Measurements from ENCODE around the gene MOB3A.
A peak's percentile ranks its signal among the peaks of the same experiment; 100 is the strongest.

The MOB3A gene

GRCh38 chr19:2077833-2078619 is 18.1 kb downstream of the MOB3A start:
- Histone ChIP-seq H3K79me2 (ENCODE audit: control insufficient read depth, low read length) (peaks cover 96% of the 10 kb centered on the region), H4K20me1 (ENCODE audit: control insufficient read depth, insufficient read depth, low read depth, low read length) (peaks cover 18% of the 10 kb centered on the region)

DNA sequence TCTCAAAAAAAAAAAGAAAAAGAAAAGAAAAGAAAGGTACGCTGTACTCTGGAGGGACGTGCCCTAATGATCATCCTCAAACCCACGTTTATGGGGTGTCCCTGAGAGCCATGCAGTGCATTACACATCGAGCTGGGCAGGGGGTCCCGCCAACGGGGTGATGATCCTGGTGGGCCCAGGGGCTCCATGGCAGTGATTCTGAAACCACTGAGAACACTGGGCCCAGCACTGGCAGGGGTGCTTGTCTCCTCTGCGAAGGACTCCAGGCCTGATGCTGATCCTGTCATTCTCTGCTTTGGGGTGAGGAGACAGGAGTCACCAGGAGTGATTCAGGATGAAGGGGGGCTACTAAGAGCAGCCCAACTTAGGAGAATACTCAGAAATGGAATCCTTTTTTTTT is 18.7 kb downstream of the MOB3A start:
- Histone ChIP-seq H3K4me3 (ENCODE audit: low read length) (no peak overlapping the region), H3K36me3 (ENCODE audit: control insufficient read depth, low read length) (peaks cover 98% of the 10 kb centered on the region)

More at GRCh38 chr19:2077833-2078619, 18.1 kb downstream of the MOB3A start:
- Histone ChIP-seq H3K9me2 (replicated peaks; ENCODE audit: control insufficient read depth, low read length) (no peaks in the 10 kb centered on the region), H3K27ac (ENCODE audit: low read depth, low read length) (no peak overlapping the region), H3F3A (ENCODE audit: control insufficient read depth, insufficient read depth) (peaks cover 20% of the 10 kb centered on the region; the same call in 1 of the 2 replicates), H3K9me3 (ENCODE audit: control insufficient read depth, insufficient read depth, low read length) (no peaks in the 10 kb centered on the region), H3K36me3 (ENCODE audit: control insufficient read depth, low read length) (peaks cover 98% of the 10 kb centered on the region), H3K4me2 (ENCODE audit: low read length) (no peak overlapping the region), H3K4me3 (ENCODE audit: low read length) (no peak overlapping the region), H3K27me3 (ENCODE audit: control insufficient read depth, low read length) (no peaks in the 10 kb centered on the region), H3K4me1 (ENCODE audit: control insufficient read depth, low read length) (peaks cover 93% of the 10 kb centered on the region)
- TF ChIP-seq, protein P1, sequence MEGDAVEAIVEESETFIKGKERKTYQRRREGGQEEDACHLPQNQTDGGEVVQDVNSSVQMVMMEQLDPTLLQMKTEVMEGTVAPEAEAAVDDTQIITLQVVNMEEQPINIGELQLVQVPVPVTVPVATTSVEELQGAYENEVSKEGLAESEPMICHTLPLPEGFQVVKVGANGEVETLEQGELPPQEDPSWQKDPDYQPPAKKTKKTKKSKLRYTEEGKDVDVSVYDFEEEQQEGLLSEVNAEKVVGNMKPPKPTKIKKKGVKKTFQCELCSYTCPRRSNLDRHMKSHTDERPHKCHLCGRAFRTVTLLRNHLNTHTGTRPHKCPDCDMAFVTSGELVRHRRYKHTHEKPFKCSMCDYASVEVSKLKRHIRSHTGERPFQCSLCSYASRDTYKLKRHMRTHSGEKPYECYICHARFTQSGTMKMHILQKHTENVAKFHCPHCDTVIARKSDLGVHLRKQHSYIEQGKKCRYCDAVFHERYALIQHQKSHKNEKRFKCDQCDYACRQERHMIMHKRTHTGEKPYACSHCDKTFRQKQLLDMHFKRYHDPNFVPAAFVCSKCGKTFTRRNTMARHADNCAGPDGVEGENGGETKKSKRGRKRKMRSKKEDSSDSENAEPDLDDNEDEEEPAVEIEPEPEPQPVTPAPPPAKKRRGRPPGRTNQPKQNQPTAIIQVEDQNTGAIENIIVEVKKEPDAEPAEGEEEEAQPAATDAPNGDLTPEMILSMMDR (IDR thresholded peaks at IDR 0.05; ENCODE audit: low read depth, low read length, poor library complexity, severe bottlenecking), result no peak
- TF ChIP-seq EZH2phosphoT487 (IDR thresholded peaks at IDR 0.05; ENCODE audit: borderline replicate concordance, low read length), result no peak

DNA sequence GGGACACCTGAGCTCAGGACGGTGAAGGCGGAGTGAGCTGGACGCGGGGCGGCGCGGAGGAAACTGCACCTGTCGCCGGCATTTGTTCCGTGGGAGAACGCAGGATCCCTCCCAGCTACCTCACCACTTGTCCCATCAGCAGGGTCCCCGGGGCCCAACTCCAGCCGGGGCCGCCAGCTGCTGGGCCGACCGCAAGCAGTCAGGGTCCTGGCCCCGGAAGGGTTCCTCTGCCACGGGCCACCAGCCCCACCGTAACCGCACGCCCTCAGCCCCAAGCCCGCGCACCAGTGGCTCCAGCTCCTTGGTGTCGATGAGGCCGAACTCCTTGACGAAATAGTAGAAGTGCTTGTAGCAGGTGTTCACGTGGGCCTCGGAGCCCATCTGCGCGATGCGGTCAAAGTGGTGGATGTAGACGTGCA is 19.6 kb downstream of the MOB3A start:
- Histone ChIP-seq H3K4me2 (ENCODE audit: low read length) (peak overlapping the region; percentile 41), H3F3A (ENCODE audit: control insufficient read depth, insufficient read depth) (peaks cover 29% of the 10 kb centered on the region), H3K4me3 (ENCODE audit: low read length) (peak overlapping the region; percentile 15; the same call in 1 of the 2 replicates), H3K36me3 (ENCODE audit: control insufficient read depth, low read length) (peaks cover 98% of the 10 kb centered on the region), H3K79me2 (ENCODE audit: control insufficient read depth, low read length) (peaks cover 92% of the 10 kb centered on the region), H3K9me3 (ENCODE audit: control insufficient read depth, insufficient read depth, low read length) (no peaks in the 10 kb centered on the region), H3K9me2 (replicated peaks; ENCODE audit: control insufficient read depth, low read length) (no peaks in the 10 kb centered on the region), H3K4me1 (ENCODE audit: control insufficient read depth, low read length) (peaks cover 91% of the 10 kb centered on the region), H3K27me3 (ENCODE audit: control insufficient read depth, low read length) (no peaks in the 10 kb centered on the region), H3K27ac (ENCODE audit: low read depth, low read length) (no peak overlapping the region), H4K20me1 (ENCODE audit: control insufficient read depth, insufficient read depth, low read depth, low read length) (peaks cover 20% of the 10 kb centered on the region)
- TF ChIP-seq EZH2phosphoT487 (IDR thresholded peaks at IDR 0.05; ENCODE audit: borderline replicate concordance, low read length), result no peak
- TF ChIP-seq, protein P1 (IDR thresholded peaks at IDR 0.05; ENCODE audit: low read depth, low read length, poor library complexity, severe bottlenecking), result no peak

More for the DNA sequence above, 18.7 kb downstream of the MOB3A start:
- Histone ChIP-seq H3F3A (ENCODE audit: control insufficient read depth, insufficient read depth) (peaks cover 24% of the 10 kb centered on the region), H3K4me1 (ENCODE audit: control insufficient read depth, low read length) (peaks cover 95% of the 10 kb centered on the region), H3K4me2 (ENCODE audit: low read length) (no peak overlapping the region), H4K20me1 (ENCODE audit: control insufficient read depth, insufficient read depth, low read depth, low read length) (peaks cover 18% of the 10 kb centered on the region), H3K79me2 (ENCODE audit: control insufficient read depth, low read length) (peaks cover 96% of the 10 kb centered on the region), H3K9me3 (ENCODE audit: control insufficient read depth, insufficient read depth, low read length) (no peaks in the 10 kb centered on the region), H3K27ac (ENCODE audit: low read depth, low read length) (no peak overlapping the region), H3K27me3 (ENCODE audit: control insufficient read depth, low read length) (no peaks in the 10 kb centered on the region), H3K9me2 (replicated peaks; ENCODE audit: control insufficient read depth, low read length) (no peaks in the 10 kb centered on the region)
- TF ChIP-seq EZH2phosphoT487 (IDR thresholded peaks at IDR 0.05; ENCODE audit: borderline replicate concordance, low read length), result no peak
- TF ChIP-seq, protein P1 (IDR thresholded peaks at IDR 0.05; ENCODE audit: low read depth, low read length, poor library complexity, severe bottlenecking), result no peak
